ENCODE data around the gene C1orf141.

The C1orf141 gene

GRCh38 chr1:67126974-67127373 lies 7.8 kb downstream of the C1orf141 start:
- FAIRE-seq (no peak), DNase-seq (ENCODE audit: insufficient read length, low spot score) (no peak)
- no peak for TF ChIP-seq PAX5 (IDR thresholded peaks at IDR 0.05; ENCODE audit: insufficient read depth, low read length, severe bottlenecking)
- no peak for TF ChIP-seq POLR2A (IDR thresholded peaks at IDR 0.05; ENCODE audit: low read depth, low read length)
- no peak for TF ChIP-seq POU2F2 (IDR thresholded peaks at IDR 0.05; ENCODE audit: low read depth, low read length)
- no peak for TF ChIP-seq POLR2AphosphoS5 (IDR thresholded peaks at IDR 0.05; ENCODE audit: low read depth, low read length)
- no peak for TF ChIP-seq TAF1 (IDR thresholded peaks at IDR 0.05; ENCODE audit: low read depth, low read length)
- no peak for TF ChIP-seq SPI1 (IDR thresholded peaks at IDR 0.05; ENCODE audit: low read depth, low read length)

GRCh38 chr1:67126111-67126746 lies 8.5 kb downstream of the C1orf141 start:
- FAIRE-seq (no peak), DNase-seq (ENCODE audit: insufficient read length, low spot score) (no peak)
- TF ChIP-seq POU2F2 (IDR thresholded peaks at IDR 0.05; ENCODE audit: low read depth, low read length) (no peak), POLR2AphosphoS5 (IDR thresholded peaks at IDR 0.05; ENCODE audit: low read depth, low read length) (no peak), TAF1 (IDR thresholded peaks at IDR 0.05; ENCODE audit: low read depth, low read length) (no peak), PAX5 (IDR thresholded peaks at IDR 0.05; ENCODE audit: insufficient read depth, low read length, severe bottlenecking) (no peak), POLR2A (IDR thresholded peaks at IDR 0.05; ENCODE audit: low read depth, low read length) (no peak), SPI1 (IDR thresholded peaks at IDR 0.05; ENCODE audit: low read depth, low read length) (no peak)

GRCh38 chr1:67124455-67124854 lies 10.3 kb downstream of the C1orf141 start:
- TF ChIP-seq POU2F2 (IDR thresholded peaks at IDR 0.05; ENCODE audit: low read depth, low read length): no peak
- TF ChIP-seq TAF1 (IDR thresholded peaks at IDR 0.05; ENCODE audit: low read depth, low read length): no peak
- TF ChIP-seq SPI1 (IDR thresholded peaks at IDR 0.05; ENCODE audit: low read depth, low read length): no peak
- TF ChIP-seq POLR2A (IDR thresholded peaks at IDR 0.05; ENCODE audit: low read depth, low read length): no peak
- TF ChIP-seq POLR2AphosphoS5 (IDR thresholded peaks at IDR 0.05; ENCODE audit: low read depth, low read length): no peak
- TF ChIP-seq PAX5 (IDR thresholded peaks at IDR 0.05; ENCODE audit: insufficient read depth, low read length, severe bottlenecking): no peak
- FAIRE-seq: no peak
- no peak for DNase-seq (ENCODE audit: insufficient read length, low spot score)

GRCh38 chr1:67120855-67121619 lies 13.7 kb downstream of the C1orf141 start:
- FAIRE-seq (no peak), DNase-seq (ENCODE audit: insufficient read length, low spot score) (no peak)
- TF ChIP-seq SPI1 (IDR thresholded peaks at IDR 0.05; ENCODE audit: low read depth, low read length) (no peak), PAX5 (IDR thresholded peaks at IDR 0.05; ENCODE audit: insufficient read depth, low read length, severe bottlenecking) (no peak), POLR2A (IDR thresholded peaks at IDR 0.05; ENCODE audit: low read depth, low read length) (no peak), POLR2AphosphoS5 (IDR thresholded peaks at IDR 0.05; ENCODE audit: low read depth, low read length) (no peak), POU2F2 (IDR thresholded peaks at IDR 0.05; ENCODE audit: low read depth, low read length) (no peak), TAF1 (IDR thresholded peaks at IDR 0.05; ENCODE audit: low read depth, low read length) (no peak)

GRCh38 chr1:67118646-67119045 lies 16.1 kb downstream of the C1orf141 start:
- DNase-seq (ENCODE audit: insufficient read length, low spot score) (no peak), FAIRE-seq (no peak)

GRCh38 chr1:67118191-67118590 lies 16.6 kb downstream of the C1orf141 start:
- DNase-seq (ENCODE audit: insufficient read length, low spot score) (no peak), FAIRE-seq (no peak)
- TF ChIP-seq POU2F2 (IDR thresholded peaks at IDR 0.05; ENCODE audit: low read depth, low read length): no peak
- no peak for TF ChIP-seq POLR2AphosphoS5 (IDR thresholded peaks at IDR 0.05; ENCODE audit: low read depth, low read length)
- no peak for TF ChIP-seq TAF1 (IDR thresholded peaks at IDR 0.05; ENCODE audit: low read depth, low read length)
- no peak for TF ChIP-seq PAX5 (IDR thresholded peaks at IDR 0.05; ENCODE audit: insufficient read depth, low read length, severe bottlenecking)
- TF ChIP-seq POLR2A (IDR thresholded peaks at IDR 0.05; ENCODE audit: low read depth, low read length): no peak
- no peak for TF ChIP-seq SPI1 (IDR thresholded peaks at IDR 0.05; ENCODE audit: low read depth, low read length)

More at GRCh38 chr1:67118646-67119045, 16.1 kb downstream of the C1orf141 start:
- TF ChIP-seq PAX5 (IDR thresholded peaks at IDR 0.05; ENCODE audit: insufficient read depth, low read length, severe bottlenecking) (no peak), TAF1 (IDR thresholded peaks at IDR 0.05; ENCODE audit: low read depth, low read length) (no peak), POLR2A (IDR thresholded peaks at IDR 0.05; ENCODE audit: low read depth, low read length) (no peak), SPI1 (IDR thresholded peaks at IDR 0.05; ENCODE audit: low read depth, low read length) (no peak), POU2F2 (IDR thresholded peaks at IDR 0.05; ENCODE audit: low read depth, low read length) (no peak), POLR2AphosphoS5 (IDR thresholded peaks at IDR 0.05; ENCODE audit: low read depth, low read length) (no peak)

- FAIRE-seq (no peak), DNase-seq (ENCODE audit: insufficient read length, low spot score) (no peak)
- no peak for TF ChIP-seq POLR2AphosphoS5 (IDR thresholded peaks at IDR 0.05; ENCODE audit: low read depth, low read length)
- no peak for TF ChIP-seq POLR2A (IDR thresholded peaks at IDR 0.05; ENCODE audit: low read depth, low read length)
- TF ChIP-seq POU2F2 (IDR thresholded peaks at IDR 0.05; ENCODE audit: low read depth, low read length): no peak
- TF ChIP-seq SPI1 (IDR thresholded peaks at IDR 0.05; ENCODE audit: low read depth, low read length): no peak
- no peak for TF ChIP-seq TAF1 (IDR thresholded peaks at IDR 0.05; ENCODE audit: low read depth, low read length)
- no peak for TF ChIP-seq PAX5 (IDR thresholded peaks at IDR 0.05; ENCODE audit: insufficient read depth, low read length, severe bottlenecking)
These were observed 20.6 kb downstream of the C1orf141 start for GRCh38 chr1:67114162-67114561.

GRCh38 chr1:67110352-67110751 lies 24.4 kb downstream of the C1orf141 start:
- FAIRE-seq: no peak
- DNase-seq (ENCODE audit: insufficient read length, low spot score): no peak
- TF ChIP-seq POU2F2 (IDR thresholded peaks at IDR 0.05; ENCODE audit: low read depth, low read length) (no peak), SPI1 (IDR thresholded peaks at IDR 0.05; ENCODE audit: low read depth, low read length) (peak; percentile 48; the same call in 1 of the 2 replicates)

GRCh38 chr1:67105508-67105907 lies 29.3 kb downstream of the C1orf141 start:
- FAIRE-seq: no peak
- TF ChIP-seq POLR2A (IDR thresholded peaks at IDR 0.05; ENCODE audit: low read depth, low read length) (no peak), SPI1 (IDR thresholded peaks at IDR 0.05; ENCODE audit: low read depth, low read length) (no peak), POLR2AphosphoS5 (IDR thresholded peaks at IDR 0.05; ENCODE audit: low read depth, low read length) (no peak), TAF1 (IDR thresholded peaks at IDR 0.05; ENCODE audit: low read depth, low read length) (no peak), POU2F2 (IDR thresholded peaks at IDR 0.05; ENCODE audit: low read depth, low read length) (no peak), PAX5 (IDR thresholded peaks at IDR 0.05; ENCODE audit: insufficient read depth, low read length, severe bottlenecking) (no peak)
- no peak for DNase-seq (ENCODE audit: insufficient read length, low spot score)

Measured in GM12891 (cell line).